Stimulated activated CD8-positive, alpha-beta memory T cell treated with anti-CD3 and anti-CD28 coated beads, Interleukin-7, amount 100 ng/mL, for 24 hours (primary cell): Measurements from ENCODE around the gene MKNK2.

ENCODE experiments used
- DNase-seq: peaks from one replicate; pipeline ENCODE4 v3.0.0-alpha.2; 2020; ENCODE audit warnings: low read depth

Gene MKNK2

GRCh38 chr19:2058570-2059421 lies 7.8 kb upstream of the MKNK2 start:
- DNase-seq: no peak

- DNase-seq: no peak
Observed at GRCh38 chr19:2057484-2058469, 6.7 kb upstream of the MKNK2 start.

- no peak for DNase-seq
Observed at GRCh38 chr19:2056837-2057192, 5.8 kb upstream of the MKNK2 start.

GRCh38 chr19:2055931-2056836 lies 5.1 kb upstream of the MKNK2 start:
- DNase-seq: no peak

GRCh38 chr19:2054763-2055162 lies 3.7 kb upstream of the MKNK2 start:
- DNase-seq: no peak

GRCh38 chr19:2053601-2054389 lies 2.8 kb upstream of the MKNK2 start:
- no peak for DNase-seq

GRCh38 chr19:2051773-2052704 lies 995 bp upstream of the MKNK2 start:
- DNase-seq: no peak

GRCh38 chr19:2050349-2050990 lies 574 bp downstream of the MKNK2 start:
- DNase-seq: no peak

GRCh38 chr19:2049741-2050348 lies 1.2 kb downstream of the MKNK2 start:
- no peak for DNase-seq

- no peak for DNase-seq
Observed at GRCh38 chr19:2048959-2049740, 1.9 kb downstream of the MKNK2 start.

GRCh38 chr19:2048104-2048958 lies 2.7 kb downstream of the MKNK2 start:
- DNase-seq: no peak

GRCh38 chr19:2047449-2048103 lies 3.5 kb downstream of the MKNK2 start:
- no peak for DNase-seq

- DNase-seq: no peak
Observed at GRCh38 chr19:2047076-2047448, 4.0 kb downstream of the MKNK2 start.

GRCh38 chr19:2046046-2046907 lies 4.8 kb downstream of the MKNK2 start:
- DNase-seq: no peak

GRCh38 chr19:2045501-2046045 lies 5.5 kb downstream of the MKNK2 start:
- DNase-seq: no peak
